RWPE2 (cell line): ENCODE measurements around the gene FAM47B.

ENCODE experiments used
- ATAC-seq: fragments of 200-7000 bp; cut with Tn5 transposase; 3 replicates; pipeline ENCODE4 v1.9.1; 2021; ENCODE audit warnings: low read depth
- DNase-seq: peaks from one replicate; pipeline ENCODE4 v3.0.0-alpha.2; 2020; ENCODE audit warnings: low spot score
- H3K27ac ChIP-seq: fragments of 450-650 bp; 2 replicates; pipeline ENCODE4 v1.5.1; 2017; ENCODE audit warnings: mild to moderate bottlenecking; ENCODE audit not compliant: poor library complexity, severe bottlenecking
- H3K27me3 ChIP-seq: fragments of 250-450 bp; sonication (Bioruptor Pico); 2 replicates; pipeline ENCODE4 v1.5.1; 2021; ENCODE audit warnings: mild to moderate bottlenecking, moderate library complexity; ENCODE audit not compliant: insufficient read depth, poor library complexity, severe bottlenecking
- H3K36me3 ChIP-seq: fragments of 250-450 bp; sonication (Bioruptor Pico); 2 replicates; pipeline ENCODE4 v1.5.1; 2020; ENCODE audit warnings: low read depth, mild to moderate bottlenecking, moderate library complexity
- H3K4me1 ChIP-seq: fragments of 250-450 bp; sonication (Bioruptor Pico); 2 replicates; pipeline ENCODE4 v1.5.1; 2021; ENCODE audit warnings: mild to moderate bottlenecking, moderate library complexity; ENCODE audit not compliant: insufficient read depth, poor library complexity, severe bottlenecking
- H3K4me3 ChIP-seq: fragments of 250-450 bp; sonication (Bioruptor Pico); 2 replicates; pipeline ENCODE4 v1.5.1; 2021; ENCODE audit warnings: mild to moderate bottlenecking, moderate library complexity; ENCODE audit not compliant: severe bottlenecking
- H3K9me3 ChIP-seq: fragments of 250-450 bp; sonication (Bioruptor Pico); 2 replicates; pipeline ENCODE4 v1.5.1; 2021; ENCODE audit warnings: mild to moderate bottlenecking, moderate library complexity; ENCODE audit not compliant: severe bottlenecking
- TF ChIP-seq, protein P1 (sequence below): fragments of 450-650 bp; IDR thresholded peaks from one replicate; pipeline ENCODE4 v1.5.1; 2017; ENCODE audit warnings: mild to moderate bottlenecking, moderate library complexity; ENCODE audit not compliant: poor library complexity, severe bottlenecking

Gene FAM47B

GRCh38 chrX:34978171-34978570 lies 35.6 kb downstream of the FAM47B start:
- H3K4me3 ChIP-seq = no peak overlapping the region
- TF ChIP-seq, protein P1, sequence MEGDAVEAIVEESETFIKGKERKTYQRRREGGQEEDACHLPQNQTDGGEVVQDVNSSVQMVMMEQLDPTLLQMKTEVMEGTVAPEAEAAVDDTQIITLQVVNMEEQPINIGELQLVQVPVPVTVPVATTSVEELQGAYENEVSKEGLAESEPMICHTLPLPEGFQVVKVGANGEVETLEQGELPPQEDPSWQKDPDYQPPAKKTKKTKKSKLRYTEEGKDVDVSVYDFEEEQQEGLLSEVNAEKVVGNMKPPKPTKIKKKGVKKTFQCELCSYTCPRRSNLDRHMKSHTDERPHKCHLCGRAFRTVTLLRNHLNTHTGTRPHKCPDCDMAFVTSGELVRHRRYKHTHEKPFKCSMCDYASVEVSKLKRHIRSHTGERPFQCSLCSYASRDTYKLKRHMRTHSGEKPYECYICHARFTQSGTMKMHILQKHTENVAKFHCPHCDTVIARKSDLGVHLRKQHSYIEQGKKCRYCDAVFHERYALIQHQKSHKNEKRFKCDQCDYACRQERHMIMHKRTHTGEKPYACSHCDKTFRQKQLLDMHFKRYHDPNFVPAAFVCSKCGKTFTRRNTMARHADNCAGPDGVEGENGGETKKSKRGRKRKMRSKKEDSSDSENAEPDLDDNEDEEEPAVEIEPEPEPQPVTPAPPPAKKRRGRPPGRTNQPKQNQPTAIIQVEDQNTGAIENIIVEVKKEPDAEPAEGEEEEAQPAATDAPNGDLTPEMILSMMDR = no peak
- no peak for ATAC-seq

GRCh38 chrX:34987646-34988045 lies 45.0 kb downstream of the FAM47B start:
- H3K27me3 ChIP-seq = no peaks in the 10 kb centered on the region

More at GRCh38 chrX:34978171-34978570, 35.6 kb downstream of the FAM47B start:
- Histone ChIP-seq H3K9me3 (no peaks in the 10 kb centered on the region), H3K27me3 (no peaks in the 10 kb centered on the region), H3K27ac (no peak overlapping the region), H3K4me1 (no peaks in the 10 kb centered on the region), H3K36me3 (no peaks in the 10 kb centered on the region)
- no peak for DNase-seq

More at GRCh38 chrX:34987646-34988045, 45.0 kb downstream of the FAM47B start:
- no peak for DNase-seq
- no peaks in the 10 kb centered on the region for H3K4me1 ChIP-seq
- no peak for ATAC-seq
- no peaks in the 10 kb centered on the region for H3K36me3 ChIP-seq
- TF ChIP-seq, protein P1 = no peak
- no peaks in the 10 kb centered on the region for H3K9me3 ChIP-seq
- H3K4me3 ChIP-seq = no peak overlapping the region
- no peak overlapping the region for H3K27ac ChIP-seq
